ENCODE results near the gene ACTG1.

ACTG1 gene

DNA sequence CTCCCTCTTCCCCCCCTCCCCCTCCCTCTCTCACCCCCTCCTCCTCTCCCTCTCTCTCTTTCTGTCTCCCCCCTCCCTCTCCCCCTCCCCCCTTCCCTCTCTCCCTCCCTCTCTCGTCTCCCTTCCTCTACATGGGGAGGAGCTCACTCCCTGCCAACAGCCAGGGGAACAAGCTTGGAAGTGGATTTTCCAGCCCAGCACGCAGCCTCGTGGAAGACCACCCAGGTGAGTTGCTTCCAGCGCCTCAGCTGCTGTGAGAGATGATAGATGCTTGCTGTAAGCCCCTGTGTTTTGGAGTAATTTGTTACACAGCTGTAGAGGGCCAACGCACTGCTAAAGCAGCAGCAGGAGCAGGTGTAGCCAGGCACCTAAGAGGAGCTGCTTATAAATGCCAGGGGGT, 20.8 kb downstream of the ACTG1 start:
- H3K9ac ChIP-seq: no peak overlapping the region
- no peak overlapping the region for H3K4me3 ChIP-seq (IDR thresholded peaks at IDR 0.05; ENCODE audit: insufficient read depth, low read depth, low read length)
- no peak overlapping the region for H3K27ac ChIP-seq
- no peaks in the 10 kb centered on the region for H3K36me3 ChIP-seq (ENCODE audit: insufficient read depth)
- H4K20me1 ChIP-seq (ENCODE audit: insufficient read depth): no peaks in the 10 kb centered on the region
- TF ChIP-seq CTCF (conservative IDR thresholded peaks at IDR 0.05; ENCODE audit: low read depth, low read length): no peak
- no peak overlapping the region for H2AFZ ChIP-seq (ENCODE audit: low read depth)
- H3K4me1 ChIP-seq (ENCODE audit: low read depth, poor library complexity, severe bottlenecking): no peaks in the 10 kb centered on the region
- H3K4me2 ChIP-seq: no peak overlapping the region
- no peaks in the 10 kb centered on the region for H3K79me2 ChIP-seq (ENCODE audit: insufficient read depth, low read depth)
- H3K27me3 ChIP-seq (ENCODE audit: insufficient read depth, low read depth): peaks cover 91% of the 10 kb centered on the region

DNA sequence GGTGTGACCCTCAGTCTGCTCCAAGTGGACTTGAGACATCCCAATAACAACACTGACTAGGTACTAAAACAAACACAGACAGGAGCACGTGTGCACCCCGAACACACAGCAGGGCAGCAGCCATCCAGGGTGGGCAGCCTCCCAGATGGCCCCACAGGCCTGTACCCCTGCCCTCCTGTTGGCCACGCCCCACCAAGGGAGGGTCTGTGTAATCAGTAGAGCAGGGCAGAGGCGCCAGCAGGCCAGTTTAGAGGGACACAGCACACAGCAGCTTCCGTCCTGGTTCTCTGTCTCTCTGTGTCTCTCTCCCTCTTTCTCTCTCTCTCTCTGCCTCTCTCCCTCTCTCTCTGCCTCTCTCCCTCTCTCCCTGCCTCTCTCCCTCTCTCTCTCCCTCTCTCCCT, 21.4 kb downstream of the ACTG1 start:
- H3K9ac ChIP-seq: no peak overlapping the region
- TF ChIP-seq CTCF (conservative IDR thresholded peaks at IDR 0.05; ENCODE audit: low read depth, low read length): no peak
- no peaks in the 10 kb centered on the region for H4K20me1 ChIP-seq (ENCODE audit: insufficient read depth)
- H3K27me3 ChIP-seq (ENCODE audit: insufficient read depth, low read depth): peaks cover 89% of the 10 kb centered on the region
- no peak overlapping the region for H3K4me3 ChIP-seq (IDR thresholded peaks at IDR 0.05; ENCODE audit: insufficient read depth, low read depth, low read length)
- H3K4me2 ChIP-seq: no peak overlapping the region
- no peaks in the 10 kb centered on the region for H3K4me1 ChIP-seq (ENCODE audit: low read depth, poor library complexity, severe bottlenecking)
- no peaks in the 10 kb centered on the region for H3K79me2 ChIP-seq (ENCODE audit: insufficient read depth, low read depth)
- H3K27ac ChIP-seq: no peak overlapping the region
- no peaks in the 10 kb centered on the region for H3K36me3 ChIP-seq (ENCODE audit: insufficient read depth)
- no peak overlapping the region for H2AFZ ChIP-seq (ENCODE audit: low read depth)

- no peaks in the 10 kb centered on the region for H3K36me3 ChIP-seq (ENCODE audit: insufficient read depth)
- no peak overlapping the region for H3K27ac ChIP-seq
- peaks cover 80% of the 10 kb centered on the region for H3K27me3 ChIP-seq (ENCODE audit: insufficient read depth, low read depth)
- H3K4me1 ChIP-seq (ENCODE audit: low read depth, poor library complexity, severe bottlenecking): no peaks in the 10 kb centered on the region
- TF ChIP-seq CTCF (conservative IDR thresholded peaks at IDR 0.05; ENCODE audit: low read depth, low read length): no peak
- H4K20me1 ChIP-seq (ENCODE audit: insufficient read depth): no peaks in the 10 kb centered on the region
- H3K4me2 ChIP-seq: no peak overlapping the region
- H3K79me2 ChIP-seq (ENCODE audit: insufficient read depth, low read depth): no peaks in the 10 kb centered on the region
- H3K9ac ChIP-seq: no peak overlapping the region
- H2AFZ ChIP-seq (ENCODE audit: low read depth): no peak overlapping the region
- H3K4me3 ChIP-seq (IDR thresholded peaks at IDR 0.05; ENCODE audit: insufficient read depth, low read depth, low read length): no peak overlapping the region
These were observed 22.3 kb downstream of the ACTG1 start for GRCh38 chr17:81489998-81490992.

DNA sequence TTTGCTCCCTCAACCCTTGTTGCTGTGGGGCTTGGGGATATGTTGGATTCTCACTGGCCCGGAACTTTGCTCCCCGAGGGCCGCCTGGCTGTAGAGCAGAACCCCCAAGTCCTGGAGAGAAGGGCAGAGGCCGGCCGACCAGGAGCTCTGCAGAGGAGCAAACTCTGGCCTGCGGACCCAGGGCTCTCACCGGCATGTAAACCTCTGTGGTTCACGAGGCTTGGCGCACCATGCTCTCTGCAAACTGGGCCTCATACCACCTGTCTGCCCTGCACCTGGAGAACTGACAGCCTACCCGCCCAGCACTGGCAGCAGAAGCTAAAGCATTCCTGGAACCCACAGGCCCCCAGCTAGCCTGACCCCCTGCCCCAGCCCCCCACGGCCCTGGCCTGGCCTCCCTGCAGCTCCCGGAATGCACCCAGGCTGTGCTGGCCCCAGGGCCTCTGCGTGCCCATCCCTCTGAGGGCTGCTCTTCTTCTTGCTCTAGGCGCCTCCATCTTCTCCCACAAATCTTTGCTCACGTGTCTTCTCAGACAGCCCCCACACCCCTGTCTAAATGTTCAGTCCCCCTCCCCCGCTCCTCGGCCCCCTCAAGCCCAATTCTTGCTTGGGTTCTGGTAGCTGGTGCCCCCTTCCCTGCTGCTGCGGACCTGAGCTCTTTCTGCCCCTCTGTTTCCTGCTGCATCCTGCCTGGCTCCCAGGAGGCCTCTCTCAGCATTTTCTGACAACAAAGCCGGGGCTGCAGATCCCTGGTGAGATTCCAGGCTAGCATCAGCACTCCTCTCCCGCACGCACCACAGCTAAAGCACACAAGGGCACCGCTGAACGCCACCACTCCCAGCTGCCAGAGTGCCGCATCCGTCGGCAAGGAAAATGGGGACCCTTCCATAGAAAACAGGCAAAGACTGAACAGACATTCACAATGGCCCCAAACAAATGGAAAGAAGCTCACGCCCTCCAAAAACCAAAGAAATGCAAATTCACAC, 23.3 kb downstream of the ACTG1 start:
- Histone ChIP-seq H3K4me1 (ENCODE audit: low read depth, poor library complexity, severe bottlenecking) (peaks cover 6% of the 10 kb centered on the region), H3K36me3 (ENCODE audit: insufficient read depth) (no peaks in the 10 kb centered on the region), H3K4me3 (IDR thresholded peaks at IDR 0.05; ENCODE audit: insufficient read depth, low read depth, low read length) (no peak overlapping the region), H2AFZ (ENCODE audit: low read depth) (no peak overlapping the region), H3K27me3 (ENCODE audit: insufficient read depth, low read depth) (peaks cover 78% of the 10 kb centered on the region), H3K9ac (no peak overlapping the region), H3K79me2 (ENCODE audit: insufficient read depth, low read depth) (no peaks in the 10 kb centered on the region), H3K27ac (no peak overlapping the region), H3K4me2 (no peak overlapping the region), H4K20me1 (ENCODE audit: insufficient read depth) (no peaks in the 10 kb centered on the region)
- no peak for TF ChIP-seq CTCF (conservative IDR thresholded peaks at IDR 0.05; ENCODE audit: low read depth, low read length)

Measured in KMS-11 (cell line).